GM06990 (cell line): Measurements from ENCODE around the gene CTNNBIP1.

Source experiments
- DNase-seq: peaks from one replicate; pipeline ENCODE4 v3.0.0-alpha.2; 2011; ENCODE audit not compliant: insufficient read length; ENCODE audit errors: extremely low read depth
- H3K27me3 ChIP-seq: replicated peaks from 2 replicates; pipeline ENCODE4 v1.6.0; 2011; ENCODE audit warnings: low read length; ENCODE audit not compliant: control insufficient read depth, insufficient read depth
- H3K36me3 ChIP-seq: 2 replicates; pipeline ENCODE4 v1.5.1; 2011; ENCODE audit warnings: low read length; ENCODE audit not compliant: control insufficient read depth, insufficient read depth
- H3K4me3 ChIP-seq: replicated peaks from 2 replicates; pipeline ENCODE4 v1.5.1; 2011; ENCODE audit warnings: low read depth, mild to moderate bottlenecking, control low read depth, low read length
- CTCF ChIP-seq: IDR thresholded peaks from 2 replicates; pipeline ENCODE4 v1.5.1; 2011; ENCODE audit warnings: low read length, control low read depth, mild to moderate bottlenecking, inconsistent platforms; ENCODE audit not compliant: insufficient read depth, poor library complexity, severe bottlenecking

The CTNNBIP1 gene

GRCh38 chr1:9866836-9867235 is 43.2 kb downstream of the CTNNBIP1 start:
- TF ChIP-seq CTCF, result no peak
- Histone ChIP-seq H3K4me3 (no peak overlapping the region), H3K27me3 (no peaks in the 10 kb centered on the region), H3K36me3 (no peaks in the 10 kb centered on the region; the same call in none of the 2 replicates)
- DNase-seq, result no peak

- DNase-seq, result no peak
- no peaks in the 10 kb centered on the region; the same call in none of the 2 replicates for H3K36me3 ChIP-seq
- H3K4me3 ChIP-seq, result no peak overlapping the region
- H3K27me3 ChIP-seq, result no peaks in the 10 kb centered on the region
- no peak for TF ChIP-seq CTCF
Observed at GRCh38 chr1:9865724-9866123, 44.3 kb downstream of the CTNNBIP1 start.

GRCh38 chr1:9863371-9863770 is 46.7 kb downstream of the CTNNBIP1 start:
- no peak for TF ChIP-seq CTCF
- no peak for DNase-seq

GRCh38 chr1:9861360-9861759 is 48.7 kb downstream of the CTNNBIP1 start:
- no peak for DNase-seq
- H3K36me3 ChIP-seq, result no peaks in the 10 kb centered on the region
- H3K4me3 ChIP-seq, result no peak overlapping the region
- no peak for TF ChIP-seq CTCF
- H3K27me3 ChIP-seq, result no peaks in the 10 kb centered on the region

More at GRCh38 chr1:9863371-9863770, 46.7 kb downstream of the CTNNBIP1 start:
- Histone ChIP-seq H3K4me3 (no peak overlapping the region), H3K36me3 (no peaks in the 10 kb centered on the region; the same call in 1 of the 2 replicates), H3K27me3 (no peaks in the 10 kb centered on the region)

GRCh38 chr1:9860887-9861286 is 49.2 kb downstream of the CTNNBIP1 start:
- no peak for DNase-seq
- TF ChIP-seq CTCF, result no peak
- no peak overlapping the region for H3K4me3 ChIP-seq
- no peaks in the 10 kb centered on the region for H3K27me3 ChIP-seq
- H3K36me3 ChIP-seq, result no peaks in the 10 kb centered on the region
